Natural killer cell (primary cell): Measurements from ENCODE around the gene CFAP99. TPM values are rescaled to one million over a fixed set of nuclear protein-coding genes. Genes with fewer than 3 reads are reported as not detected.

Experiments used
- ATAC-seq, 3 donors: fragments of 150-1000 bp in 2 of 3; fragments of 200-7000 bp in 1 of 3; cut with Tn5 transposase; 1 replicate in 1 of 3; 2 replicates in 2 of 3; pipeline ENCODE4 v1.10.0; 2021; ENCODE audit warnings: mild to moderate bottlenecking in 2 of 3, moderate library complexity in 2 of 3
- DNase-seq, 2 donors: peaks; one replicate each; pipeline versions ENCODE4 v3.0.0 to v3.0.0-alpha.2; 2013 to 2021; ENCODE audit warnings: mixed read lengths in 1 of 2
- H3K27ac ChIP-seq: one replicate; pipeline ENCODE4 v1.5.1; 2013; ENCODE audit warnings: mild to moderate bottlenecking, low read length
- H3K27me3 ChIP-seq: one replicate; pipeline ENCODE4 v1.6.1; 2013; ENCODE audit warnings: low read length; ENCODE audit not compliant: control insufficient read depth, insufficient read depth
- H3K36me3 ChIP-seq: one replicate; pipeline ENCODE4 v1.6.1; 2013; ENCODE audit warnings: low read length; ENCODE audit not compliant: control insufficient read depth, insufficient read depth
- H3K4me1 ChIP-seq: one replicate; pipeline ENCODE4 v1.6.1; 2013; ENCODE audit warnings: low read length; ENCODE audit not compliant: control insufficient read depth, insufficient read depth
- H3K4me3 ChIP-seq: one replicate; pipeline ENCODE4 v1.5.1; 2013; ENCODE audit warnings: low read length
- H3K9me3 ChIP-seq: one replicate; pipeline ENCODE4 v1.6.1; 2013; ENCODE audit warnings: low read length; ENCODE audit not compliant: control insufficient read depth, insufficient read depth
- H3K27ac Mint-ChIP-seq, 2 donors: one replicate each; pipeline ENCODE4 v1.8.0; 2022; ENCODE audit warnings: mild to moderate bottlenecking in 2 of 2, mixed read lengths in 2 of 2, moderate library complexity in 1 of 2
- H3K27me3 Mint-ChIP-seq, 2 donors: one replicate each; pipeline ENCODE4 v1.8.0; 2022; ENCODE audit warnings: low read depth in 2 of 2, mixed read lengths in 2 of 2
- H3K36me3 Mint-ChIP-seq: one replicate; pipeline ENCODE4 v1.8.0; 2022; ENCODE audit warnings: mixed read lengths
- H3K4me1 Mint-ChIP-seq, 2 donors: one replicate each; pipeline ENCODE4 v1.8.0; 2022; ENCODE audit warnings: mixed read lengths in 2 of 2
- H3K4me3 Mint-ChIP-seq: one replicate; pipeline ENCODE4 v1.8.0; 2022; ENCODE audit warnings: mild to moderate bottlenecking, moderate library complexity, mixed read lengths
- H3K9me3 Mint-ChIP-seq, 2 donors: one replicate each; pipeline ENCODE4 v1.8.0; 2022; ENCODE audit warnings: mixed read lengths in 2 of 2
- WGBS: methylation state at CpG from one replicate; pipeline ENCODE4 v1.1.7; 2013; ENCODE audit warnings: missing lambda C conversion rate; ENCODE audit not compliant: insufficient coverage; 5-methylcytosine and 5-hydroxymethylcytosine counted together
- intact Hi-C: fragments of 100-400 bp; cut with micrococcal nuclease; formaldehyde crosslinking; loops from one replicate; pipeline ENCODE4 v1.14.2; 2022
- total RNA-seq, 4 donors: library from RNA; stranded (reverse); fragments of 120-200 nt in 1 of 4; gene quantifications; one replicate each; pipeline versions ENCODE4 v1.2.3 to v1.2.4, GENCODE V29; 2013 to 2022
- TF ChIP-seq, protein P1 (sequence below): fragments of 200-600 bp; IDR thresholded peaks from one replicate; pipeline ENCODE4 v1.8.0; 2022; ENCODE audit warnings: antibody characterized with exemption

Gene CFAP99
- total RNA-seq, 3 donors from 2014 or later (not counting 1 experiment from before 2014, with no cell fraction given), result not detected

DNA sequence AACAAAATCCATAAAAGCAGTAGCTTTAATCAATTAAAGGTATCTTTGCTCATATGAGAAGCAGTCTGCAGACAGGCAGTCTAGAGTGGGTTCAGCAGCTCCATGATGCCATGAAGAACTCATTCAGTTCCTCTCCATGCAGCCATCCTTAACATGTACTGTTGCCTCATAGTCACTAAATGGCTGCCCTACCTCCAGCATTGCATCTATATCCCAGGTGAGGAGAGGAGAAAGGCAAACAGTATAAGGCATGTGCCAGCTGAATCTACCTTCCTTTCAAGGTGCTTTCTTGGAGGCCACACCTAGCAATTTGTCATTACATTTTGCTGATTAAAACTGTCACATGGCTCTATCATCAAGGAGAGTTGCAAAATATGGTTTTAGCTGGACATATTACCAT is 13.2 kb downstream of the CFAP99 start:
- Histone ChIP-seq H3K4me3 (no peak overlapping the region), H3K9me3 (no peaks in the 10 kb centered on the region), H3K36me3 (no peaks in the 10 kb centered on the region), H3K27ac (no peak overlapping the region), H3K4me1 (no peaks in the 10 kb centered on the region), H3K27me3 (no peaks in the 10 kb centered on the region)
- H3K27me3 Mint-ChIP-seq, result peaks cover 0 to 5% of the 10 kb centered on the region in 2 donors
- H3K36me3 Mint-ChIP-seq, result no peaks in the 10 kb centered on the region
- intact Hi-C loops, result no loop called here
- TF ChIP-seq, protein P1, sequence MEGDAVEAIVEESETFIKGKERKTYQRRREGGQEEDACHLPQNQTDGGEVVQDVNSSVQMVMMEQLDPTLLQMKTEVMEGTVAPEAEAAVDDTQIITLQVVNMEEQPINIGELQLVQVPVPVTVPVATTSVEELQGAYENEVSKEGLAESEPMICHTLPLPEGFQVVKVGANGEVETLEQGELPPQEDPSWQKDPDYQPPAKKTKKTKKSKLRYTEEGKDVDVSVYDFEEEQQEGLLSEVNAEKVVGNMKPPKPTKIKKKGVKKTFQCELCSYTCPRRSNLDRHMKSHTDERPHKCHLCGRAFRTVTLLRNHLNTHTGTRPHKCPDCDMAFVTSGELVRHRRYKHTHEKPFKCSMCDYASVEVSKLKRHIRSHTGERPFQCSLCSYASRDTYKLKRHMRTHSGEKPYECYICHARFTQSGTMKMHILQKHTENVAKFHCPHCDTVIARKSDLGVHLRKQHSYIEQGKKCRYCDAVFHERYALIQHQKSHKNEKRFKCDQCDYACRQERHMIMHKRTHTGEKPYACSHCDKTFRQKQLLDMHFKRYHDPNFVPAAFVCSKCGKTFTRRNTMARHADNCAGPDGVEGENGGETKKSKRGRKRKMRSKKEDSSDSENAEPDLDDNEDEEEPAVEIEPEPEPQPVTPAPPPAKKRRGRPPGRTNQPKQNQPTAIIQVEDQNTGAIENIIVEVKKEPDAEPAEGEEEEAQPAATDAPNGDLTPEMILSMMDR, result no peak
- H3K4me3 Mint-ChIP-seq, result no peak overlapping the region
- no peak for DNase-seq
- H3K4me1 Mint-ChIP-seq, result peaks cover 0 to 4% of the 10 kb centered on the region in 2 donors
- H3K27ac Mint-ChIP-seq, result no peak overlapping the region
- H3K9me3 Mint-ChIP-seq, result no peaks in the 10 kb centered on the region
- ATAC-seq, result no peak

DNA sequence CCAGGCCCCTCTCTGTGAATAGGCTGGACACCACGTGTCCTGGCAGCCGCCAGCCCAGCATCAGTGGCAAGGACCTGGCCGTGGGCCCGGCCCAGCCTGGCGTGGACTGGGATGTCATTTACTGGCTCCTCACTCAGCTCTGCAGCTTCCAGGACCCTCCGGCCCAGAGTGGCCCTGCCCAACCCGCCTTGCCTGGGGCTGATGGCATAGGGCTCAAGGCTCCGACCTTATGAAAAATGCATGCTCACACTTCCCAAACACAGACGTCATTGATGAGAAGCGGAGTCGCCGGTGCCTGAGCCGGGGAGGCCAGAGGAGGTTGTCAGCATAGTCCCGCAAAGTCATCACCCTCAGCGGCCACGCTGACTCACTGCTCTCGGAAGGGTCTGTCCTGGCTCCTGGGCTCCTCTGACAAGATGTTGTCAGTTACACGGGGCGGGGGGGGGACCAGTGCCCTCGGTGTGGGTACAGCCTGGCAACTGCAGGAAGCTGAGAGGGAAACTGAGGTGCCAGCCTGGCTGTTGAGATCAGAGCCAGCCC is 14.3 kb downstream of the CFAP99 start:
- TF ChIP-seq, protein P1, result no peak
- H3K27ac Mint-ChIP-seq, result no peak overlapping the region
- no peaks in the 10 kb centered on the region for H3K9me3 Mint-ChIP-seq
- intact Hi-C loops, result no loop called here
- Histone ChIP-seq H3K27me3 (no peaks in the 10 kb centered on the region), H3K27ac (no peak overlapping the region), H3K9me3 (no peaks in the 10 kb centered on the region), H3K36me3 (no peaks in the 10 kb centered on the region), H3K4me3 (no peak overlapping the region), H3K4me1 (no peaks in the 10 kb centered on the region)
- peaks cover 0 to 5% of the 10 kb centered on the region in 2 donors for H3K27me3 Mint-ChIP-seq
- 84% methylated on average over 20 of the region's 20 CpGs for WGBS
- H3K36me3 Mint-ChIP-seq, result no peaks in the 10 kb centered on the region
- no peak for ATAC-seq
- DNase-seq, result no peak
- no peak overlapping the region for H3K4me3 Mint-ChIP-seq
- peaks cover 0 to 4% of the 10 kb centered on the region in 2 donors for H3K4me1 Mint-ChIP-seq

DNA sequence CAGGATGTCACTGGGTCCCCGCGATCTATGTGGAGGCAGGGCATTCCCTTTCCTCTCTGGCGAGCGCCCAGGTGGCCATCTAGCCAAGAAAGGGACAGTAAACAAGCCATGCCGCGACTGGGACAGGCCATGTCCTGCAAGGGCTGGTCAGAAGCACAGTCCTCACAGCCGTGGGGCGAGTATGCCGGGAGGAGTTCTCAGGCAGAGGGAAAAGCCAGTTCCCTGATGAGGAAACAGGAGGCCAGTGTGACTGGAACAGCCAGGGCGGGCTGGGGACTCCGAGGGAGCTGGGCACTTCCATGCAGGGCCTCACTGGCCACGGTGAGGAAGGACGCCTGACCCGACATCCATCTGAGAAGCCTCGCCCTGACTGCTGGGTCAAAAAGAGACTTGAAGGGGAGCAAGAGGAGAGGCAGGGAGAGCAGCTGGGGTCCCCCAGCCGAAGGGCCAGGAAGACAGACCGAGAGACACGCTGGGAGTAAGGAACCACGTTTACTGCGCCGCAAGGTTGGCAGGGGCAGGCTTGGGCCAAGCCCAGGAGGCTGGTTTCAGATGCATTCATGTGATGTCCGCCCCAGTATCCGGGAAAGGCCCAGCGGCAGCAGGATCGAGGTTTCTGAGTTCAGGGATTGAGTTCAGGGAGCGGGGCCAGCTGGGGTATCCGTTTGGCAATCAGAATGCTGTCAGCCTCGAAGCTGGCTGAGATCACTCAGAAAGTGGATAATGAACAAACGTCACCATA is 15.0 kb downstream of the CFAP99 start:
- Mint-ChIP-seq H3K9me3 (no peaks in the 10 kb centered on the region), H3K4me3 (no peak overlapping the region), H3K4me1 (peaks cover 0 to 1% of the 10 kb centered on the region in 2 donors), H3K27ac (no peak overlapping the region), H3K36me3 (no peaks in the 10 kb centered on the region), H3K27me3 (peaks cover 0 to 3% of the 10 kb centered on the region in 2 donors)
- H3K4me1 ChIP-seq, result no peaks in the 10 kb centered on the region
- H3K27me3 ChIP-seq, result no peaks in the 10 kb centered on the region
- ATAC-seq (no peak), DNase-seq (no peak)
- H3K36me3 ChIP-seq, result no peaks in the 10 kb centered on the region
- intact Hi-C loops, result no loop called here
- no peak overlapping the region for H3K4me3 ChIP-seq
- H3K27ac ChIP-seq, result no peak overlapping the region
- 89% methylated on average over 29 of the region's 29 CpGs for WGBS
- TF ChIP-seq, protein P1, result no peak
- H3K9me3 ChIP-seq, result no peaks in the 10 kb centered on the region
